ENCODE results near the gene KCNIP3.
"Not testable (repeated sequence)": the region's sequence is repeated elsewhere in the genome, so short reads cannot be mapped to it uniquely, and the experiment has no call there.

GRCh38 chr2:95414015-95414594 is 117.0 kb downstream of the KCNIP3 start:
- TF ChIP-seq CTBP1 (IDR thresholded peaks at IDR 0.05; ENCODE audit: borderline replicate concordance); SUZ12 (IDR thresholded peaks at IDR 0.05); FOXA1 (IDR thresholded peaks at IDR 0.05); SP1 (IDR thresholded peaks at IDR 0.05); BHLHE40 (IDR thresholded peaks at IDR 0.05; ENCODE audit: borderline replicate concordance); FOXM1 (IDR thresholded peaks at IDR 0.05; ENCODE audit: borderline replicate concordance); HDGF (IDR thresholded peaks at IDR 0.05; ENCODE audit: borderline replicate concordance); NFRKB (IDR thresholded peaks at IDR 0.05): not testable (repeated sequence)
